Upper lobe of right lung (tissue), 1 donor: ENCODE results near the gene DEPDC1B. TPM values are rescaled to one million over a fixed set of nuclear protein-coding genes. Genes with fewer than 3 reads are reported as not detected.

Experiments
- ATAC-seq: fragments of 200-7000 bp; cut with Tn5 transposase; one replicate; pipeline ENCODE4 v1.9.1; 2020; ENCODE audit warnings: mild to moderate bottlenecking, moderate library complexity
- DNase-seq: peaks from one replicate; pipeline ENCODE4 v3.0.0-alpha.2; 2020
- H3K27ac ChIP-seq: fragments of 200-600 bp; one replicate; pipeline ENCODE4 v1.8.0; 2022
- H3K27me3 ChIP-seq: fragments of 200-600 bp; one replicate; pipeline ENCODE4 v1.8.0; 2022; ENCODE audit warnings: mild to moderate bottlenecking
- H3K36me3 ChIP-seq: fragments of 200-600 bp; one replicate; pipeline ENCODE4 v1.8.0; 2022
- H3K4me1 ChIP-seq: fragments of 200-600 bp; one replicate; pipeline ENCODE4 v1.8.0; 2022
- H3K4me3 ChIP-seq: fragments of 200-600 bp; one replicate; pipeline ENCODE4 v1.8.0; 2022; ENCODE audit warnings: mild to moderate bottlenecking
- H3K9me3 ChIP-seq: fragments of 200-600 bp; one replicate; pipeline ENCODE4 v1.8.0; 2022
- CTCF ChIP-seq: fragments of 200-600 bp; IDR thresholded peaks from one replicate; pipeline ENCODE4 v1.8.0; 2022; ENCODE audit warnings: antibody characterized with exemption
- intact Hi-C: fragments of 100-400 bp; cut with DNase I; formaldehyde crosslinking; loops from one replicate; pipeline ENCODE4 v1.11.0; 2022
- total RNA-seq: library from RNA; stranded (reverse); fragmentation: NEBNext Ultra II Directional; extraction: Animal tissue kit (Norgen Biotek cat#: 25700); gene quantifications from one replicate; pipeline ENCODE4 v1.2.1, GENCODE V29; 2021
- donor health status: DM: no; HTN: yes; CAD: no; lungs with severe emphysema.

The DEPDC1B gene
- total RNA-seq, 1 donor from 2014 or later, result 0.20 TPM

- Histone ChIP-seq H3K4me1 (no peaks in the 10 kb centered on the region), H3K36me3 (no peaks in the 10 kb centered on the region), H3K9me3 (no peaks in the 10 kb centered on the region), H3K27ac (no peak overlapping the region), H3K27me3 (no peaks in the 10 kb centered on the region), H3K4me3 (no peak overlapping the region)
- ATAC-seq (peak; percentile 80), DNase-seq (no peak)
- no peak for TF ChIP-seq CTCF
- intact Hi-C loops, result no loop called here
Measured at GRCh38 chr5:60651872-60652620, 47.9 kb downstream of the DEPDC1B start.

- Histone ChIP-seq H3K27me3 (no peaks in the 10 kb centered on the region), H3K4me3 (no peak overlapping the region), H3K9me3 (no peaks in the 10 kb centered on the region), H3K4me1 (no peaks in the 10 kb centered on the region), H3K36me3 (no peaks in the 10 kb centered on the region), H3K27ac (no peak overlapping the region)
- no peak for ATAC-seq
- intact Hi-C loops, result no loop called here
- peak; percentile 48 for TF ChIP-seq CTCF
- DNase-seq, result no peak
Measured at GRCh38 chr5:60649288-60649917, 50.6 kb downstream of the DEPDC1B start.

- intact Hi-C loops, result no loop called here
- no peak for ATAC-seq
- DNase-seq, result no peak
Measured at GRCh38 chr5:60648175-60648574, 51.8 kb downstream of the DEPDC1B start.

GRCh38 chr5:60640901-60641300, 59.1 kb downstream of the DEPDC1B start:
- no peak for ATAC-seq
- H3K9me3 ChIP-seq, result no peaks in the 10 kb centered on the region
- no peak overlapping the region for H3K27ac ChIP-seq
- no peak for TF ChIP-seq CTCF
- DNase-seq, result no peak
- H3K36me3 ChIP-seq, result no peaks in the 10 kb centered on the region
- no peaks in the 10 kb centered on the region for H3K27me3 ChIP-seq
- H3K4me3 ChIP-seq, result no peak overlapping the region
- intact Hi-C loops, result no loop called here
- H3K4me1 ChIP-seq, result no peaks in the 10 kb centered on the region

More at GRCh38 chr5:60648175-60648574, 51.8 kb downstream of the DEPDC1B start:
- no peak for TF ChIP-seq CTCF
- H3K36me3 ChIP-seq, result no peaks in the 10 kb centered on the region
- H3K27ac ChIP-seq, result no peak overlapping the region
- no peaks in the 10 kb centered on the region for H3K4me1 ChIP-seq
- H3K4me3 ChIP-seq, result no peak overlapping the region
- H3K27me3 ChIP-seq, result no peaks in the 10 kb centered on the region
- H3K9me3 ChIP-seq, result no peaks in the 10 kb centered on the region

- Histone ChIP-seq H3K4me3 (no peak overlapping the region), H3K9me3 (no peaks in the 10 kb centered on the region), H3K27me3 (no peaks in the 10 kb centered on the region), H3K4me1 (no peaks in the 10 kb centered on the region), H3K27ac (no peak overlapping the region), H3K36me3 (no peaks in the 10 kb centered on the region)
- no peak for DNase-seq
- no peak for ATAC-seq
- no peak for TF ChIP-seq CTCF
- intact Hi-C loops, result no loop called here
Measured at GRCh38 chr5:60639544-60639943, 60.4 kb downstream of the DEPDC1B start.
